NB4 (cell line): ENCODE measurements around the gene PCNT.

Experiments
- CTCF ChIP-seq: IDR thresholded peaks from one replicate; pipeline ENCODE4 v1.5.1; 2012; ENCODE audit warnings: low read depth, low read length
- MAX ChIP-seq: IDR thresholded peaks from 2 replicates; pipeline ENCODE4 v1.6.1; 2011; ENCODE audit warnings: low read depth, low read length
- POLR2A ChIP-seq: IDR thresholded peaks from 2 replicates; pipeline ENCODE4 v1.6.1; 2011; ENCODE audit warnings: mild to moderate bottlenecking; ENCODE audit not compliant: insufficient read length; ENCODE audit errors: extremely low read depth

- TF ChIP-seq CTCF (no peak), POLR2A (no peak), MAX (no peak)
Measured at GRCh38 chr21:46311568-46311967, 12.4 kb upstream of the PCNT start.
